ENCODE results near the gene MEIS2. TPM values are rescaled to one million over a fixed set of nuclear protein-coding genes. Genes with fewer than 3 reads are reported as not detected.

Gene MEIS2
- total and polyA plus RNA-seq, 4 donors, result 40.1 to 119 (median 72.0) TPM

- Histone ChIP-seq H3K27me3 (ENCODE audit: control insufficient read depth, insufficient read depth, low read length) (peaks cover 12% of the 10 kb centered on the region), H3K36me3 (ENCODE audit: control insufficient read depth, insufficient read depth, low read length) (no peaks in the 10 kb centered on the region), H3K27ac (ENCODE audit: low read depth, low read length) (no peak overlapping the region), H3K4me1 (ENCODE audit: control insufficient read depth, insufficient read depth, low read length) (peaks cover 8% of the 10 kb centered on the region), H3K4me3 (ENCODE audit: low read depth, low read length) (no peak overlapping the region), H3K9me3 (ENCODE audit: control insufficient read depth, insufficient read depth, low read length) (no peaks in the 10 kb centered on the region)
- DNase-seq (ENCODE audit: low read depth in 4 of 6, low spot score in 6 of 6), result no peak
- WGBS (ENCODE audit: insufficient coverage), result 84% methylated on average over 4 of the region's 6 CpGs
These were observed 47.2 kb downstream of the MEIS2 start for GRCh38 chr15:37053166-37053565.

- Histone ChIP-seq H3K27me3 (ENCODE audit: control insufficient read depth, insufficient read depth, low read length) (peaks cover 5% of the 10 kb centered on the region), H3K27ac (ENCODE audit: low read depth, low read length) (no peak overlapping the region), H3K4me1 (ENCODE audit: control insufficient read depth, insufficient read depth, low read length) (peaks cover 4% of the 10 kb centered on the region), H3K36me3 (ENCODE audit: control insufficient read depth, insufficient read depth, low read length) (no peaks in the 10 kb centered on the region), H3K4me3 (ENCODE audit: low read depth, low read length) (no peak overlapping the region), H3K9me3 (ENCODE audit: control insufficient read depth, insufficient read depth, low read length) (no peaks in the 10 kb centered on the region)
- 100% methylated on average over 1 of the region's 3 CpGs for WGBS (ENCODE audit: insufficient coverage)
- DNase-seq (ENCODE audit: low read depth in 4 of 6, low spot score in 6 of 6), result no peak
These were observed 50.0 kb downstream of the MEIS2 start for GRCh38 chr15:37050345-37050744.

GRCh38 chr15:37046876-37047614, 53.3 kb downstream of the MEIS2 start:
- no peak for DNase-seq (ENCODE audit: low read depth in 4 of 6, low spot score in 6 of 6)
- H3K9me3 ChIP-seq (ENCODE audit: control insufficient read depth, insufficient read depth, low read length), result no peaks in the 10 kb centered on the region
- H3K4me3 ChIP-seq (ENCODE audit: low read depth, low read length), result no peak overlapping the region
- peaks cover 4% of the 10 kb centered on the region for H3K4me1 ChIP-seq (ENCODE audit: control insufficient read depth, insufficient read depth, low read length)
- H3K27ac ChIP-seq (ENCODE audit: low read depth, low read length), result no peak overlapping the region
- peaks cover 3% of the 10 kb centered on the region for H3K27me3 ChIP-seq (ENCODE audit: control insufficient read depth, insufficient read depth, low read length)
- peaks cover 4% of the 10 kb centered on the region for H3K36me3 ChIP-seq (ENCODE audit: control insufficient read depth, insufficient read depth, low read length)

GRCh38 chr15:37045859-37046740, 54.2 kb downstream of the MEIS2 start:
- Histone ChIP-seq H3K27ac (ENCODE audit: low read depth, low read length) (peak overlapping the region; percentile 69), H3K4me3 (ENCODE audit: low read depth, low read length) (peak overlapping the region; percentile 16), H3K4me1 (ENCODE audit: control insufficient read depth, insufficient read depth, low read length) (peaks cover 4% of the 10 kb centered on the region), H3K27me3 (ENCODE audit: control insufficient read depth, insufficient read depth, low read length) (peaks cover 3% of the 10 kb centered on the region), H3K36me3 (ENCODE audit: control insufficient read depth, insufficient read depth, low read length) (peaks cover 4% of the 10 kb centered on the region), H3K9me3 (ENCODE audit: control insufficient read depth, insufficient read depth, low read length) (no peaks in the 10 kb centered on the region)
- WGBS (ENCODE audit: insufficient coverage), result 14% methylated on average over 6 of the region's 12 CpGs
- peak in 2 of 6 donors; percentile 82 to 84 for DNase-seq (ENCODE audit: low read depth in 4 of 6, low spot score in 6 of 6)

GRCh38 chr15:37044915-37045648, 55.3 kb downstream of the MEIS2 start:
- H3K4me3 ChIP-seq (ENCODE audit: low read depth, low read length), result no peak overlapping the region
- H3K27ac ChIP-seq (ENCODE audit: low read depth, low read length), result no peak overlapping the region
- H3K4me1 ChIP-seq (ENCODE audit: control insufficient read depth, insufficient read depth, low read length), result peaks cover 4% of the 10 kb centered on the region
- H3K9me3 ChIP-seq (ENCODE audit: control insufficient read depth, insufficient read depth, low read length), result no peaks in the 10 kb centered on the region
- H3K27me3 ChIP-seq (ENCODE audit: control insufficient read depth, insufficient read depth, low read length), result peaks cover 3% of the 10 kb centered on the region
- DNase-seq (ENCODE audit: low read depth in 4 of 6, low spot score in 6 of 6), result peak in 1 of 6 donors; percentile 57
- H3K36me3 ChIP-seq (ENCODE audit: control insufficient read depth, insufficient read depth, low read length), result peaks cover 4% of the 10 kb centered on the region
- WGBS (ENCODE audit: insufficient coverage), result no CpG with 5 or more reads among the region's 5 CpGs

GRCh38 chr15:37041836-37042235, 58.5 kb downstream of the MEIS2 start:
- Histone ChIP-seq H3K27me3 (ENCODE audit: control insufficient read depth, insufficient read depth, low read length) (peaks cover 3% of the 10 kb centered on the region), H3K4me3 (ENCODE audit: low read depth, low read length) (no peak overlapping the region), H3K36me3 (ENCODE audit: control insufficient read depth, insufficient read depth, low read length) (peaks cover 4% of the 10 kb centered on the region), H3K9me3 (ENCODE audit: control insufficient read depth, insufficient read depth, low read length) (no peaks in the 10 kb centered on the region), H3K4me1 (ENCODE audit: control insufficient read depth, insufficient read depth, low read length) (peaks cover 13% of the 10 kb centered on the region), H3K27ac (ENCODE audit: low read depth, low read length) (no peak overlapping the region)
- no peak for DNase-seq (ENCODE audit: low read depth in 4 of 6, low spot score in 6 of 6)
- 100% methylated on average over 1 of the region's 4 CpGs for WGBS (ENCODE audit: insufficient coverage)

- Histone ChIP-seq H3K36me3 (ENCODE audit: control insufficient read depth, insufficient read depth, low read length) (peaks cover 4% of the 10 kb centered on the region), H3K4me3 (ENCODE audit: low read depth, low read length) (no peak overlapping the region), H3K4me1 (ENCODE audit: control insufficient read depth, insufficient read depth, low read length) (peaks cover 11% of the 10 kb centered on the region), H3K9me3 (ENCODE audit: control insufficient read depth, insufficient read depth, low read length) (no peaks in the 10 kb centered on the region), H3K27ac (ENCODE audit: low read depth, low read length) (no peak overlapping the region), H3K27me3 (ENCODE audit: control insufficient read depth, insufficient read depth, low read length) (peaks cover under 1% of the 10 kb centered on the region)
- WGBS (ENCODE audit: insufficient coverage), result 77% methylated on average over 1 of the region's 1 CpG
- DNase-seq (ENCODE audit: low read depth in 4 of 6, low spot score in 6 of 6), result no peak
These were observed 59.3 kb downstream of the MEIS2 start for GRCh38 chr15:37041042-37041441.

- peaks cover 9% of the 10 kb centered on the region for H3K4me1 ChIP-seq (ENCODE audit: control insufficient read depth, insufficient read depth, low read length)
- 60% methylated on average over 1 of the region's 4 CpGs for WGBS (ENCODE audit: insufficient coverage)
- H3K36me3 ChIP-seq (ENCODE audit: control insufficient read depth, insufficient read depth, low read length), result peaks cover 4% of the 10 kb centered on the region
- no peak overlapping the region for H3K4me3 ChIP-seq (ENCODE audit: low read depth, low read length)
- H3K27ac ChIP-seq (ENCODE audit: low read depth, low read length), result no peak overlapping the region
- no peaks in the 10 kb centered on the region for H3K27me3 ChIP-seq (ENCODE audit: control insufficient read depth, insufficient read depth, low read length)
- no peak for DNase-seq (ENCODE audit: low read depth in 4 of 6, low spot score in 6 of 6)
- H3K9me3 ChIP-seq (ENCODE audit: control insufficient read depth, insufficient read depth, low read length), result no peaks in the 10 kb centered on the region
These were observed 60.1 kb downstream of the MEIS2 start for GRCh38 chr15:37040072-37040742.

GRCh38 chr15:37038716-37039106, 61.6 kb downstream of the MEIS2 start:
- Histone ChIP-seq H3K36me3 (ENCODE audit: control insufficient read depth, insufficient read depth, low read length) (peaks cover 2% of the 10 kb centered on the region), H3K27ac (ENCODE audit: low read depth, low read length) (no peak overlapping the region), H3K4me1 (ENCODE audit: control insufficient read depth, insufficient read depth, low read length) (peaks cover 15% of the 10 kb centered on the region), H3K9me3 (ENCODE audit: control insufficient read depth, insufficient read depth, low read length) (no peaks in the 10 kb centered on the region), H3K27me3 (ENCODE audit: control insufficient read depth, insufficient read depth, low read length) (no peaks in the 10 kb centered on the region), H3K4me3 (ENCODE audit: low read depth, low read length) (no peak overlapping the region)
- peak in 2 of 6 donors; percentile 72 to 83 for DNase-seq (ENCODE audit: low read depth in 4 of 6, low spot score in 6 of 6)
- 46% methylated on average over 6 of the region's 7 CpGs for WGBS (ENCODE audit: insufficient coverage)
